Central memory CD8-positive, alpha-beta T cell (primary cell): ENCODE results near the gene RGPD8.
"Not testable (repeated sequence)": the region's sequence is repeated elsewhere in the genome, so short reads cannot be mapped to it uniquely, and the experiment has no call there.

Experiments used
- ATAC-seq: fragments of 150-1000 bp; cut with Tn5 transposase; replicated peaks from 2 replicates; pipeline ENCODE4 v1.10.0; 2022; ENCODE audit warnings: mild to moderate bottlenecking, moderate FRiP score, moderate number of reproducible peaks; ENCODE audit not compliant: poor library complexity, severe bottlenecking; ENCODE audit errors: extremely low read depth
- DNase-seq, 2 donors: peaks; one replicate each; pipeline ENCODE4 v3.0.0; 2021; ENCODE audit warnings: low spot score in 2 of 2
- H3K27ac Mint-ChIP-seq: one replicate; pipeline ENCODE4 v1.8.0; 2022; ENCODE audit warnings: low read depth, mild to moderate bottlenecking, moderate library complexity, mixed read lengths
- H3K27me3 Mint-ChIP-seq: one replicate; pipeline ENCODE4 v1.8.0; 2022; ENCODE audit warnings: mixed read lengths
- H3K36me3 Mint-ChIP-seq: one replicate; pipeline ENCODE4 v1.8.0; 2022; ENCODE audit warnings: mild to moderate bottlenecking, moderate library complexity, mixed read lengths; ENCODE audit not compliant: insufficient read depth
- H3K4me1 Mint-ChIP-seq: one replicate; pipeline ENCODE4 v1.8.0; 2022; ENCODE audit warnings: mixed read lengths
- H3K4me3 Mint-ChIP-seq: one replicate; pipeline ENCODE4 v1.8.0; 2022; ENCODE audit warnings: mild to moderate bottlenecking, moderate library complexity, mixed read lengths
- H3K9me3 Mint-ChIP-seq: one replicate; pipeline ENCODE4 v1.8.0; 2022; ENCODE audit warnings: mixed read lengths

The RGPD8 gene

GRCh38 chr2:112432735-112433479 lies 538 bp downstream of the RGPD8 start:
- peak overlapping the region; percentile 75 for H3K4me3 Mint-ChIP-seq
- not testable (repeated sequence) for DNase-seq, H3K9me3 Mint-ChIP-seq, H3K36me3 Mint-ChIP-seq, H3K27me3 Mint-ChIP-seq
- peaks cover 15% of the 10 kb centered on the region for H3K4me1 Mint-ChIP-seq
- ATAC-seq, result peak; percentile 14
- peak overlapping the region; percentile 80 for H3K27ac Mint-ChIP-seq

- peaks cover 15% of the 10 kb centered on the region for H3K4me1 Mint-ChIP-seq
- not testable (repeated sequence) for H3K27me3 Mint-ChIP-seq, H3K36me3 Mint-ChIP-seq, H3K9me3 Mint-ChIP-seq, ATAC-seq, DNase-seq
- H3K4me3 Mint-ChIP-seq, result peak overlapping the region; percentile 72
- peak overlapping the region; percentile 80 for H3K27ac Mint-ChIP-seq
Observed at GRCh38 chr2:112432390-112432734, 1.1 kb downstream of the RGPD8 start.

GRCh38 chr2:112431587-112432295 lies 1.7 kb downstream of the RGPD8 start:
- not testable (repeated sequence) for H3K36me3 Mint-ChIP-seq, H3K9me3 Mint-ChIP-seq, DNase-seq, H3K27me3 Mint-ChIP-seq, ATAC-seq, H3K27ac Mint-ChIP-seq
- Mint-ChIP-seq H3K4me1 (peaks cover 15% of the 10 kb centered on the region), H3K4me3 (peak overlapping the region; percentile 72)

- H3K36me3 Mint-ChIP-seq, H3K27me3 Mint-ChIP-seq, H3K4me1 Mint-ChIP-seq, DNase-seq, ATAC-seq, H3K9me3 Mint-ChIP-seq, H3K4me3 Mint-ChIP-seq, H3K27ac Mint-ChIP-seq: not testable (repeated sequence)
Observed at GRCh38 chr2:112424553-112424952, 8.9 kb downstream of the RGPD8 start.

GRCh38 chr2:112416860-112417259 lies 16.6 kb downstream of the RGPD8 start:
- not testable (repeated sequence) for H3K36me3 Mint-ChIP-seq, H3K27me3 Mint-ChIP-seq, H3K4me1 Mint-ChIP-seq, H3K27ac Mint-ChIP-seq, ATAC-seq, DNase-seq, H3K4me3 Mint-ChIP-seq, H3K9me3 Mint-ChIP-seq

GRCh38 chr2:112360055-112360454 lies 73.4 kb downstream of the RGPD8 start:
- not testable (repeated sequence) for DNase-seq, H3K27me3 Mint-ChIP-seq, ATAC-seq, H3K36me3 Mint-ChIP-seq, H3K4me3 Mint-ChIP-seq, H3K4me1 Mint-ChIP-seq, H3K27ac Mint-ChIP-seq
- peaks cover 11% of the 10 kb centered on the region for H3K9me3 Mint-ChIP-seq

GRCh38 chr2:112354335-112354734 lies 79.1 kb downstream of the RGPD8 start:
- not testable (repeated sequence) for H3K4me3 Mint-ChIP-seq, H3K27me3 Mint-ChIP-seq, H3K27ac Mint-ChIP-seq, DNase-seq, ATAC-seq, H3K4me1 Mint-ChIP-seq, H3K9me3 Mint-ChIP-seq, H3K36me3 Mint-ChIP-seq

GRCh38 chr2:112352809-112353603 lies 80.4 kb downstream of the RGPD8 start:
- DNase-seq, H3K27me3 Mint-ChIP-seq, H3K9me3 Mint-ChIP-seq, H3K4me3 Mint-ChIP-seq, H3K4me1 Mint-ChIP-seq, ATAC-seq, H3K36me3 Mint-ChIP-seq: not testable (repeated sequence)
- peak overlapping the region; percentile 6 for H3K27ac Mint-ChIP-seq

GRCh38 chr2:112352292-112352691 lies 81.2 kb downstream of the RGPD8 start:
- peak overlapping the region; percentile 6 for H3K27ac Mint-ChIP-seq
- DNase-seq, H3K9me3 Mint-ChIP-seq, H3K4me3 Mint-ChIP-seq, H3K36me3 Mint-ChIP-seq, ATAC-seq, H3K27me3 Mint-ChIP-seq, H3K4me1 Mint-ChIP-seq: not testable (repeated sequence)

- Mint-ChIP-seq H3K4me1 (peaks cover 6% of the 10 kb centered on the region), H3K9me3 (peaks cover 6% of the 10 kb centered on the region), H3K4me3 (no peak overlapping the region), H3K27ac (no peak overlapping the region), H3K27me3 (no peaks in the 10 kb centered on the region), H3K36me3 (peaks cover 7% of the 10 kb centered on the region)
- DNase-seq (no peak), ATAC-seq (no peak)
Observed at GRCh38 chr2:112345030-112346027, 88.1 kb downstream of the RGPD8 start.

- Mint-ChIP-seq H3K4me1 (peaks cover 6% of the 10 kb centered on the region), H3K27ac (no peak overlapping the region), H3K9me3 (peaks cover 6% of the 10 kb centered on the region), H3K36me3 (peaks cover 7% of the 10 kb centered on the region), H3K4me3 (no peak overlapping the region), H3K27me3 (no peaks in the 10 kb centered on the region)
- ATAC-seq, result no peak
- DNase-seq, result no peak
Observed at GRCh38 chr2:112343827-112344585, 89.4 kb downstream of the RGPD8 start.
